ENCODE results near the gene HTATSF1. TPM values are rescaled to one million over a fixed set of nuclear protein-coding genes. Genes with fewer than 3 reads are reported as not detected.

HTATSF1 gene
- total RNA-seq, 1 donor from 2014 or later: 52.1 TPM

GRCh38 chrX:136546371-136546781 is 49.0 kb downstream of the HTATSF1 start:
- no peaks in the 10 kb centered on the region for H3K9me3 Mint-ChIP-seq (ENCODE audit: unreplicated experiment)
- peaks cover 7% of the 10 kb centered on the region for H3K4me1 Mint-ChIP-seq (ENCODE audit: low read depth, unreplicated experiment)
- no peak for DNase-seq
- no peak overlapping the region for H3K27ac Mint-ChIP-seq (ENCODE audit: unreplicated experiment)
- no peaks in the 10 kb centered on the region for H3K36me3 Mint-ChIP-seq (ENCODE audit: unreplicated experiment)
- H3K27me3 Mint-ChIP-seq (ENCODE audit: unreplicated experiment): no peaks in the 10 kb centered on the region
- no peak overlapping the region for H3K4me3 Mint-ChIP-seq (ENCODE audit: unreplicated experiment)
- TF ChIP-seq CTCF (IDR thresholded peaks at IDR 0.05; ENCODE audit: partially characterized antibody, unreplicated experiment): no peak

- no peak overlapping the region for H3K4me3 Mint-ChIP-seq (ENCODE audit: unreplicated experiment)
- H3K27ac Mint-ChIP-seq (ENCODE audit: unreplicated experiment): peak overlapping the region; percentile 86
- no peak for TF ChIP-seq CTCF (IDR thresholded peaks at IDR 0.05; ENCODE audit: partially characterized antibody, unreplicated experiment)
- peaks cover 7% of the 10 kb centered on the region for H3K4me1 Mint-ChIP-seq (ENCODE audit: low read depth, unreplicated experiment)
- H3K9me3 Mint-ChIP-seq (ENCODE audit: unreplicated experiment): no peaks in the 10 kb centered on the region
- no peaks in the 10 kb centered on the region for H3K27me3 Mint-ChIP-seq (ENCODE audit: unreplicated experiment)
- no peaks in the 10 kb centered on the region for H3K36me3 Mint-ChIP-seq (ENCODE audit: unreplicated experiment)
- DNase-seq: peak; percentile 17
Observed at GRCh38 chrX:136549226-136549625, 51.8 kb downstream of the HTATSF1 start.

- Mint-ChIP-seq H3K36me3 (ENCODE audit: unreplicated experiment) (no peaks in the 10 kb centered on the region), H3K4me3 (ENCODE audit: unreplicated experiment) (no peak overlapping the region), H3K4me1 (ENCODE audit: low read depth, unreplicated experiment) (peaks cover 7% of the 10 kb centered on the region), H3K27me3 (ENCODE audit: unreplicated experiment) (no peaks in the 10 kb centered on the region), H3K9me3 (ENCODE audit: unreplicated experiment) (no peaks in the 10 kb centered on the region), H3K27ac (ENCODE audit: unreplicated experiment) (no peak overlapping the region)
- no peak for DNase-seq
- TF ChIP-seq CTCF (IDR thresholded peaks at IDR 0.05; ENCODE audit: partially characterized antibody, unreplicated experiment): no peak
Observed at GRCh38 chrX:136551410-136551809, 54.0 kb downstream of the HTATSF1 start.

- no peaks in the 10 kb centered on the region for H3K27me3 Mint-ChIP-seq (ENCODE audit: unreplicated experiment)
- H3K9me3 Mint-ChIP-seq (ENCODE audit: unreplicated experiment): no peaks in the 10 kb centered on the region
- DNase-seq: no peak
- H3K4me3 Mint-ChIP-seq (ENCODE audit: unreplicated experiment): no peak overlapping the region
- no peak overlapping the region for H3K27ac Mint-ChIP-seq (ENCODE audit: unreplicated experiment)
- TF ChIP-seq CTCF (IDR thresholded peaks at IDR 0.05; ENCODE audit: partially characterized antibody, unreplicated experiment): no peak
- H3K4me1 Mint-ChIP-seq (ENCODE audit: low read depth, unreplicated experiment): no peaks in the 10 kb centered on the region
- no peaks in the 10 kb centered on the region for H3K36me3 Mint-ChIP-seq (ENCODE audit: unreplicated experiment)
Observed at GRCh38 chrX:136555694-136556093, 58.3 kb downstream of the HTATSF1 start.

Small RNA genes lying within 50 kb of the gene (microRNA-seq; reads per million reads assigned to microRNA genes)
- not detected for gene MIR934 (ENCODE audit: unreplicated experiment)

Other genes with a start within 250 kb of the HTATSF1 start
- gene MAP7D3, start 246.2 kb upstream of the HTATSF1 start, total RNA-seq (ENCODE audit: unreplicated experiment): 4.6 TPM
- not detected for gene ADGRG4, start 196.6 kb upstream of the HTATSF1 start, total RNA-seq (ENCODE audit: unreplicated experiment)
- not detected for gene BRS3, start 9.6 kb upstream of the HTATSF1 start, total RNA-seq (ENCODE audit: unreplicated experiment)
- not detected for gene VGLL1, start 34.6 kb downstream of the HTATSF1 start, total RNA-seq (ENCODE audit: unreplicated experiment)
- gene CD40LG, start 150.6 kb downstream of the HTATSF1 start, total RNA-seq (ENCODE audit: unreplicated experiment): not detected